Keratinocyte (primary cell): Measurements from ENCODE around the gene RFX7. TPM values are rescaled to one million over a fixed set of nuclear protein-coding genes. Genes with fewer than 3 reads are reported as not detected.

Experiments
- DNase-seq: peaks from one replicate; pipeline ENCODE4 v3.0.0-alpha.2; 2011; ENCODE audit warnings: low read depth, missing footprints, low spot score
- FAIRE-seq: peaks from 2 replicates; lab custom pipeline; 2011; peaks lifted over from hg19 to GRCh38; lab: Jason Lieb, UNC
- H2AFZ ChIP-seq: 2 replicates; pipeline ENCODE4 v1.6.0; 2012; ENCODE audit warnings: low read length, control low read depth, inconsistent platforms; ENCODE audit not compliant: control insufficient read depth
- H3K27ac ChIP-seq: 2 replicates; pipeline ENCODE4 v1.5.1; 2011; ENCODE audit warnings: low read length; ENCODE audit not compliant: control insufficient read depth, insufficient read depth
- H3K27me3 ChIP-seq: 3 replicates; pipeline ENCODE4 v1.6.0; 2011; ENCODE audit warnings: low read length; ENCODE audit not compliant: control insufficient read depth, insufficient read depth; ENCODE audit errors: extremely low read depth
- H3K36me3 ChIP-seq, 2 experiments: 2 replicates in 1 of 2; 3 replicates in 1 of 2; pipeline ENCODE4 v1.5.1; 2011; ENCODE audit warnings: low read length in 2 of 2, mild to moderate bottlenecking in 1 of 2; ENCODE audit not compliant: control insufficient read depth in 2 of 2, insufficient read depth in 2 of 2; ENCODE audit errors: extremely low read depth in 1 of 2
- H3K4me1 ChIP-seq: 3 replicates; pipeline ENCODE4 v1.5.1; 2011; ENCODE audit warnings: low read length; ENCODE audit not compliant: control insufficient read depth, insufficient read depth; ENCODE audit errors: extremely low read depth
- H3K4me2 ChIP-seq: 3 replicates; pipeline ENCODE4 v1.6.0; 2011; ENCODE audit warnings: low read depth, low read length; ENCODE audit not compliant: control insufficient read depth, insufficient read depth; ENCODE audit errors: extremely low read depth
- H3K4me3 ChIP-seq, 3 experiments: fragments of 200-600 bp in 1 of 3; sonication (generic) in 1 of 3; 2 replicates in 2 of 3; 3 replicates in 1 of 3; pipeline ENCODE4 v1.5.1; 2011 to 2016; ENCODE audit warnings: low read length in 3 of 3, mild to moderate bottlenecking in 3 of 3, control low read depth in 2 of 3, inconsistent platforms in 1 of 3, low read depth in 1 of 3, mixed read lengths in 1 of 3, mixed run types in 1 of 3, moderate library complexity in 1 of 3; ENCODE audit not compliant: control insufficient read depth in 2 of 3, insufficient read depth in 2 of 3; ENCODE audit errors: extremely low read depth in 1 of 3
- H3K79me2 ChIP-seq: 2 replicates; pipeline ENCODE4 v1.6.0; 2012; ENCODE audit warnings: low read length; ENCODE audit not compliant: control insufficient read depth, insufficient read depth
- H3K9ac ChIP-seq: 3 replicates; pipeline ENCODE4 v1.6.0; 2011; ENCODE audit warnings: low read length; ENCODE audit not compliant: control insufficient read depth, insufficient read depth; ENCODE audit errors: extremely low read depth
- H3K9me1 ChIP-seq: 3 replicates; pipeline ENCODE4 v1.6.0; 2011; ENCODE audit warnings: low read length; ENCODE audit not compliant: control insufficient read depth, insufficient read depth; ENCODE audit errors: extremely low read depth
- H3K9me3 ChIP-seq: 2 replicates; pipeline ENCODE4 v1.5.1; 2012; ENCODE audit warnings: low read depth, low read length; ENCODE audit not compliant: control insufficient read depth
- H4K20me1 ChIP-seq: 3 replicates; pipeline ENCODE4 v1.6.0; 2011; ENCODE audit warnings: low read length; ENCODE audit not compliant: control insufficient read depth, insufficient read depth; ENCODE audit errors: extremely low read depth
- CTCF ChIP-seq, 3 experiments: IDR thresholded peaks in 1 of 3; conservative IDR thresholded peaks in 1 of 3; optimal IDR thresholded peaks in 1 of 3; 2 replicates in 2 of 3; 3 replicates in 1 of 3; pipeline versions ENCODE3 to v1.5.1; 2011; ENCODE audit warnings: low read length in 3 of 3, mild to moderate bottlenecking in 3 of 3, moderate library complexity in 2 of 3, control low read depth in 1 of 3, inconsistent platforms in 1 of 3; ENCODE audit not compliant: insufficient read depth in 2 of 3; ENCODE audit errors: extremely low read depth in 1 of 3
- EZH2 ChIP-seq: IDR thresholded peaks from one replicate; pipeline ENCODE4 v1.6.1; 2012; ENCODE audit warnings: inconsistent platforms, mild to moderate bottlenecking, low read length, moderate library complexity
- dilution Hi-C: fragments of 300-500 bp; cut with MboI; formaldehyde crosslinking; loops from one replicate; pipeline ENCODE4 v1.7.0; 2020; ENCODE audit warnings: low sequenced_read_pairs; ENCODE audit not compliant: extremely low pct_ligation_motif_present
- polyA plus RNA-seq, 5 experiments: library from polyadenylated mRNA; depleted of rRNA in 3 of 5; stranded (reverse) in 3 of 5; stranded (forward) in 1 of 5; unstranded in 1 of 5; fragments of >200 nt; gene quantifications; 1 replicate in 1 of 5; 2 replicates in 3 of 5; 3 replicates in 1 of 5; pipeline versions ENCODE4 v1.2.1 to v1.2.3, GENCODE V29; 2011 to 2012; ENCODE audit warnings: missing spikeins in 2 of 5, low read depth in 1 of 5, low replicate concordance in 1 of 5

RFX7 gene
- polyA plus RNA-seq, 1 donor (not counting 4 experiments of a cell fraction or from before 2014, with no cell fraction given): 16.3 TPM

DNA sequence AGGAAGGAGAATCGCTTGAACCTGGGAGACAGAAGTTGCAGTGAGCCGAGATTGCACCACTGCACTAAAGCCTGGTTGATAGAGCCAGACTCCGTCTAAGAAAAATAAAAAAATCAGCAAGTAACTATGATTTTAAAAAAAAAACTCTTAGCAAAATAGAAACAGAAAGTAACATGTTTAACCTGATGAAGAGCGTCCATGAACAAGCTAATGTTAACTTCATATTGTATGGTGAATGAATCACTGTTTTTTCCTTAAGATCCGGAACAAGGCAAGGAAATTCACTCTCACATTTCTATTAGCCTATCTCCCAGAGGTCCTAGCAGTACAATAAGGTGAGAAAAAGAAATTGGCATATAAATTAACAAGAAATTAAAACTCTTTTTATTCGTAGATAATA is 69.0 kb downstream of the RFX7 start:
- no peaks in the 10 kb centered on the region for H4K20me1 ChIP-seq

GRCh38 chr15:56168394-56168793 is 75.3 kb downstream of the RFX7 start:
- TF ChIP-seq CTCF (optimal IDR thresholded peaks at IDR 0.05 in 1 of 3, IDR thresholded peaks at IDR 0.05 in 1 of 3, conservative IDR thresholded peaks at IDR 0.05 in 1 of 3; ENCODE audit: extremely low read depth in 1 of 3, insufficient read depth in 2 of 3, low read length in 3 of 3) (no peak), EZH2 (no peak)
- Histone ChIP-seq H3K9ac (no peak overlapping the region), H3K4me2 (no peak overlapping the region), H4K20me1 (no peaks in the 10 kb centered on the region), H3K9me1 (no peaks in the 10 kb centered on the region), H3K9me3 (no peaks in the 10 kb centered on the region), H3K36me3 (peaks cover 0 to 6% of the 10 kb centered on the region in 2 experiments), H3K27ac (no peak overlapping the region), H3K4me3 (no peak overlapping the region), H3K79me2 (peaks cover 73% of the 10 kb centered on the region), H3K27me3 (no peaks in the 10 kb centered on the region), H2AFZ (no peak overlapping the region), H3K4me1 (peaks cover 31% of the 10 kb centered on the region)
- DNase-seq: no peak
- dilution Hi-C loops: no loop called here
- peak; percentile 56 for FAIRE-seq

More for the DNA sequence above, 69.0 kb downstream of the RFX7 start:
- H3K9me1 ChIP-seq: no peaks in the 10 kb centered on the region
- peaks cover 64% of the 10 kb centered on the region for H3K79me2 ChIP-seq
- H3K9me3 ChIP-seq: no peaks in the 10 kb centered on the region
- DNase-seq: no peak
- H3K4me3 ChIP-seq: no peak overlapping the region
- dilution Hi-C loops: no loop called here
- no peak overlapping the region for H3K9ac ChIP-seq
- H2AFZ ChIP-seq: no peak overlapping the region
- H3K27ac ChIP-seq: no peak overlapping the region
- H3K4me1 ChIP-seq: no peaks in the 10 kb centered on the region
- no peaks in the 10 kb centered on the region for H3K27me3 ChIP-seq
- peaks cover 3 to 6% of the 10 kb centered on the region in 2 experiments for H3K36me3 ChIP-seq
- FAIRE-seq: no peak
- no peak overlapping the region for H3K4me2 ChIP-seq
- no peak for TF ChIP-seq EZH2
- TF ChIP-seq CTCF (optimal IDR thresholded peaks at IDR 0.05 in 1 of 3, IDR thresholded peaks at IDR 0.05 in 1 of 3, conservative IDR thresholded peaks at IDR 0.05 in 1 of 3; ENCODE audit: extremely low read depth in 1 of 3, insufficient read depth in 2 of 3, low read length in 3 of 3): no peak
